GM21526 (cell line): ENCODE measurements around the gene COG4.

Experiments
- ATAC-seq: cut with Tn5 transposase; IDR thresholded peaks from one replicate; pipeline ENCODE4 v1.9.1; 2021; ENCODE audit warnings: moderate library complexity; ENCODE audit not compliant: unreplicated experiment, low FRiP score

Gene COG4

DNA sequence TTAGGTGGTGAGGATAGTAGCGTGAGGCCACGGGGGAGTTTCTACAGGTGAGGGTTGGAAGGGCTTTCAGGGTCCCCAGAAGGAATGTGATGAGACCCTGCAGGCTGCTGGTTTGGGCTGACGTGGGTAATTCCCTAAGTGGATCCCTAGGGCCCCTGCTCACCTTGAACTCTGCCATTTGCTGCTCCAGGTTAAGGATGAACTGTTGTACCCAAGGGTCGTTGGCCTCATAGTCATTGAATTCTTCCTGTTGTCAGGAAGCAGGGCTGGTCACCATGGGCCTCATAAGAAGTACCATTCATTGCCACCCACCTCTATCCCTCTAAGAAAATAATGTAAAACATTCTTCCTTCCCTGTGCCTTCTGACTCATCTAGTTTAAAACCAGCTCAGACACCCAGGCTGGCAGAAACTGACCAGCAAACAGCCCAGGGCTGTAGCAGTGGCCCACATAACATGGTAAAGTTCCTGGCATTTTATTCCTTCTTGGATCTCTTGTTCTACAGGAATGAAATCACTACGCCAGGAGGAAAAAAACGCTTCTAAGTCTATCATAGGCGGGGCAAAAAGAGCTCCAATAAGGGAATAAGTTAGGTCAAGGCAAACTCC lies 41.3 kb downstream of the COG4 start:
- ATAC-seq = no peak

GRCh38 chr16:70480127-70481105 lies 42.9 kb downstream of the COG4 start:
- no peak for ATAC-seq

DNA sequence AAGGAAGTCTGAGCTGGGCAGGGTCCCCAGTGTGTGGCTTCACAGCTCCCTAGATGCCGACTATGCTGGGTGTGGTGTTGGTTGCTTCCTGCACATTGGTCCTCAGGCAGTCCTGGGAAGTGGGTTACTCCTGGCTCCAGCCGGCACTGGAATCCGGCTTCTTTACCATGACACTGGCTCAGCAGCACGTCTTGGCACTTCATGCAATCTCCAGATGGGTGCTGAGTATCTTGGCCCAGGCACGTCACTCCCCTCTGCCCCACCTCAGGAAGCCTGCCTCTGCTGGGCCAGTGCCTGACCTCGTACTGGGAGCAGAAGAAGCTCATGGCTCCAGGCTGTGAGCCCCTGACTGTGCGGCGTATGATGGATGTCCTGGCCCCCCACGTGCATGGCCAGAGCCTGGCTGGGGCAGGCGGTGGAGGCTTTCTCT lies 44.4 kb downstream of the COG4 start:
- no peak for ATAC-seq

GRCh38 chr16:70478169-70478568 lies 45.2 kb downstream of the COG4 start:
- no peak for ATAC-seq

GRCh38 chr16:70476272-70477020 lies 46.9 kb downstream of the COG4 start:
- peak; percentile 85 for ATAC-seq

- no peak for ATAC-seq
Measured at GRCh38 chr16:70475054-70475871, 48.1 kb downstream of the COG4 start.

GRCh38 chr16:70474320-70475053 lies 48.9 kb downstream of the COG4 start:
- no peak for ATAC-seq

GRCh38 chr16:70473446-70474319 lies 49.7 kb downstream of the COG4 start:
- ATAC-seq = no peak

GRCh38 chr16:70472786-70473433 lies 50.4 kb downstream of the COG4 start:
- ATAC-seq = no peak

DNA sequence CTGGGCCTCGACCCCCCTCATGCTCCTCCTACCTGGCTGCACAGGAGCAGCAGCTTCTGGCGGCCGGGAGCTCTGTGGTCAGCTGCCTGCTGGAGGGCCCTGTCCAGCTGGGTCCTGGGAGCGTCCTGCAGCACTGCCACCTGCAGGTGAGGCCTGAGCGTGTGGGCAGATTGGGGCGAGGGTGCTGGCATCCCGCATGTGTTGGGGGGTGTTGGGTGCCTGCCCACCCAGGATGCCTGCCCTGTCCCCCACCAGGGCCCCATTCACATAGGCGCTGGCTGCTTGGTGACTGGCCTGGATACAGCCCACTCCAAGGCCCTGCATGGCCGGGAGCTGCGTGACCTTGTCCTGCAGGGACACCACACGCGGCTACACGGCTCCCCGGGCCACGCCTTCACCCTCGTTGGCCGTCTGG lies 52.4 kb downstream of the COG4 start:
- ATAC-seq = no peak

DNA sequence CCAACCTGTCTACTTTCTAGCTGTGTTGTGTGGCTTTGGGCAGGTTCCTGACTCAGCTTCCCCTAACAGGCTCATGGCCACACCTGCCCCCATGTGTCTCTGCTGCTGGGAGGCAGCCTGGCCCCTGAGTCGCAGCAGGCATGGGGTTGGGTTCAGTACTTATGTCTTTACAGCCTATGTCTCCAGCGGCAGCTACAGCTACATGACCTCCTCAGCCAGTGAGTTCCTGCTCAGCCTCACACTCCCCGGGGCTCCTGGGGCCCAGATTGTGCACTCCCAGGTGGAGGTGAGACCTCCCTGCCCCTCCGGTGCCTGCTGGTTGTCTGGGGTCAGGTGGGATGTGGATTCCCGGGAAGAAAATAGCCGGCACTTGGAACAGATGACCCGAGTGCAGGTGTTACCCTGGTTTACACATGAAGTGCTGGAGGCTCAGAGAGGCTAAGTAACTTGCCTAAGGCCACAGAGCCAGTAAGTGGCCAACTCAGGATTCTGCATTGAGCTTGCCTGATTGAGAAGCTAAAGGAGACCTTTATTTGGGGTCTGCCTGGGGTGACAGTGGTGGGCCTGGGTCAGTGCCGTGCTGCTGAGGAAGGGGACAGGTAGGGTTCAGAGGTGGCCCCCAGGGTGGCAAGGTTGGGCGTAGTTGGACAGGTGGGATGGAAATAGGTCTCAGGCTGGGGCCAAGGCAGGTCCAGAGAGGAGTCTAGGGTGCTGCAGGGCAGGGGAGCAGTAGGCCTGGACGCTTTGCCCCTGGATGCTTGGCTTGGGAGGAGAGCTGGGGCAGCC lies 53.0 kb downstream of the COG4 start:
- no peak for ATAC-seq

- ATAC-seq = no peak
Measured at GRCh38 chr16:70468776-70469525, 54.4 kb downstream of the COG4 start.

DNA sequence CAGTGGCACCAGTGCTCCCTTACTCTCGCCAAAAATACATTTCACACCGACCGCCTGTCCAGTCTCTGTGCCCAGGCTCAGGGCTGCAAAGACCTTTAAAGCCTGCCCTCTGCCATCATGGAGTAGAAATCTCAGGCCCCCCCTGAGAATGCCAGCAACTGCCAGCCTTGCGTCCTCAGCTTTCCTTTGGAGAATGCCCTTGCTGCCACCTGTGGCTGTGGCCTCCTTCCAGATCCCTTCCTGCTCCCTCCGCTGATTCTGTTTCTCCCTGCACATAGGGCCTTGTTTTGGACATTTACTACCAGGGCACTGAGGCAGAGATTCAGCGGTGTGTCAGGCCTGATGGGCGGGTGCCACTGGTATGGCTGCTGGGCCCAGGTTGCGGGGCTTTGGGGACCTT lies 55.7 kb downstream of the COG4 start:
- ATAC-seq = no peak

- ATAC-seq = no peak
Measured at GRCh38 chr16:70467113-70467512, 56.2 kb downstream of the COG4 start.

GRCh38 chr16:70466805-70467076 lies 56.6 kb downstream of the COG4 start:
- no peak for ATAC-seq

DNA sequence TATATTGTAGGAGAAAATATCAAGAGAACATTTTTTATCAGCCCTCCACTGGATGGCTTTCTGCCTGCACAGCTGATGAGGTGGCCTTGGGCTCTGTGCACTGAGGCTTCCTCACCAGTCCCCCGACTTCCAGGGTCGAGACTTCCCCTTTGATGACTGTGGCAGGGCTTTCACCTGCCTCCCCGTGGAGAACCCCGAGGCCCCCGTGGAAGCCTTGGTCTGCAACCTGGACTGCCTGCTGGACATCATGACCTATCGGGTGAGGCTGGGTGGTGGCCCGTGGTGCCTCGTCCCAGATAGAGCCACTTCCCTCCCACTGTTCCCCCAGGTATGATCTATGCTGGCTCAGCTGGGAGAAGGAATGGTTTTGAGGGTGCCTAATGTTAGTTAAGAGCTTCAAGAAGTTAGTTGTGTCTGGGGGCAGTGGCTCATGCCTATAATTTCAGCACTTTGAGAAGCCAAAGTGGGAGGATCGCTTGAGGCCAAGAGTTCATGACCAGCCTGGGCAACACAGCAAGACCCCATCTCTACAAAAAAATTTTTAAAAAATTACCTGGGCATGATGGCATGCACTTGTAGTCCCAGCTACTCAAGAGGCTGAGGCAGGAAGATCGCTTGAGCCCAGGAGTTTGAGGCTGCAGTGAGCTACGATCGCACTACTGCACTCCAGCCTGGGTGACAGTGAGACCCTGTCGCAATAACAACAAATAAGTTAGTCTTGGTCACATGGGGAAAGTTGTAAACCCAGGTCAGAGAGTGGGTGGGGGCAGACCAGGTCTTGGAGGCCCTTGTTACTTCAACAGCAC lies 57.2 kb downstream of the COG4 start:
- no peak for ATAC-seq
